Amniotic epithelial cell (primary cell): Measurements from ENCODE around the gene TREML4.

Experiments used
- DNase-seq: peaks from one replicate; pipeline ENCODE4 v3.0.0-alpha.2; 2010; ENCODE audit warnings: low read depth

Gene TREML4

GRCh38 chr6:41255638-41256246 is 27.6 kb downstream of the TREML4 start:
- no peak for DNase-seq

GRCh38 chr6:41256383-41256782 is 28.2 kb downstream of the TREML4 start:
- DNase-seq = no peak

GRCh38 chr6:41257369-41258195 is 29.4 kb downstream of the TREML4 start:
- peak; percentile 77 for DNase-seq

- DNase-seq = no peak
Observed at GRCh38 chr6:41258196-41258493, 30.0 kb downstream of the TREML4 start.

- no peak for DNase-seq
Observed at GRCh38 chr6:41262401-41262800, 34.3 kb downstream of the TREML4 start.

- DNase-seq = no peak
Observed at GRCh38 chr6:41263267-41263666, 35.1 kb downstream of the TREML4 start.

- DNase-seq = no peak
Observed at GRCh38 chr6:41266541-41266940, 38.4 kb downstream of the TREML4 start.

GRCh38 chr6:41268478-41268877 is 40.3 kb downstream of the TREML4 start:
- no peak for DNase-seq

- DNase-seq = no peak
Observed at GRCh38 chr6:41269166-41269565, 41.0 kb downstream of the TREML4 start.

- DNase-seq = no peak
Observed at GRCh38 chr6:41269716-41270115, 41.6 kb downstream of the TREML4 start.

GRCh38 chr6:41271901-41272395 is 43.8 kb downstream of the TREML4 start:
- no peak for DNase-seq

- DNase-seq = no peak
Observed at GRCh38 chr6:41272591-41273240, 44.6 kb downstream of the TREML4 start.

GRCh38 chr6:41273714-41274113 is 45.6 kb downstream of the TREML4 start:
- DNase-seq = no peak

GRCh38 chr6:41274256-41274655 is 46.1 kb downstream of the TREML4 start:
- DNase-seq = no peak

- DNase-seq = no peak
Observed at GRCh38 chr6:41275489-41275888, 47.3 kb downstream of the TREML4 start.

GRCh38 chr6:41277605-41278004 is 49.5 kb downstream of the TREML4 start:
- DNase-seq = no peak

GRCh38 chr6:41278699-41279405 is 50.7 kb downstream of the TREML4 start:
- DNase-seq = peak; percentile 74

GRCh38 chr6:41280381-41281057 is 52.4 kb downstream of the TREML4 start:
- no peak for DNase-seq

- no peak for DNase-seq
Observed at GRCh38 chr6:41283600-41283999, 55.5 kb downstream of the TREML4 start.

GRCh38 chr6:41284726-41285125 is 56.6 kb downstream of the TREML4 start:
- peak; percentile 93 for DNase-seq

GRCh38 chr6:41286544-41287346 is 58.6 kb downstream of the TREML4 start, which contains the start of gene TREM1:
TSS of gene TREM1 (minus strand) at chr6:41286682. CDS start at chr6:41286655, 27 bp downstream.
- DNase-seq = peak; percentile 93
